ENCODE results near the gene TNKS1BP1.
"Not testable (repeated sequence)": the region's sequence is repeated elsewhere in the genome, so short reads cannot be mapped to it uniquely, and the experiment has no call there.

The TNKS1BP1 gene

DNA sequence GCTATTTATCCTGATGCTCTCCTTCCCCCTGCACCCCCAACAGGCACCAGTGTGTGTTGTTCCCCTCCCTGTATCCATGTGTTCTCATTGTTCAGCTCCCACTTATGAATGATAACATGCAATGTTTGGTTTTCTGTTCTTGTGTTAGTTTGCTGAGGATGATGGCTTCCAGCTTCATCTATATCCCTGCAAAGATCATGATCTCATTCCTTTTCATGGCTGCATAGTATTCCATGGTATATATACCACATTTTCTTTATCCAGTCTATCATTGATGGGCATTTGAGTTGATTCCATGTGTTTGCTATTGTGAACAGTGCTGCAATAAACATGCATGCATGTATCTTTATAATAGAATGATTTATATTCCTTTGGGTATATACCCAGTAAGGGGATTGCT, 36.7 kb upstream of the TNKS1BP1 start:
- H3K27ac ChIP-seq (ENCODE audit: low read depth, low read length); H3K9ac ChIP-seq (ENCODE audit: low read length); H3K4me1 ChIP-seq (ENCODE audit: insufficient read depth, low read length); H3K27me3 ChIP-seq (ENCODE audit: control insufficient read depth in 1 of 2, insufficient read depth in 2 of 2, low read length in 2 of 2); H3K36me3 ChIP-seq (ENCODE audit: insufficient read depth, low read length); H3K9me3 ChIP-seq (ENCODE audit: low read length); H3K4me3 ChIP-seq (ENCODE audit: low read depth in 1 of 2, low read length in 2 of 2): not testable (repeated sequence)

DNA sequence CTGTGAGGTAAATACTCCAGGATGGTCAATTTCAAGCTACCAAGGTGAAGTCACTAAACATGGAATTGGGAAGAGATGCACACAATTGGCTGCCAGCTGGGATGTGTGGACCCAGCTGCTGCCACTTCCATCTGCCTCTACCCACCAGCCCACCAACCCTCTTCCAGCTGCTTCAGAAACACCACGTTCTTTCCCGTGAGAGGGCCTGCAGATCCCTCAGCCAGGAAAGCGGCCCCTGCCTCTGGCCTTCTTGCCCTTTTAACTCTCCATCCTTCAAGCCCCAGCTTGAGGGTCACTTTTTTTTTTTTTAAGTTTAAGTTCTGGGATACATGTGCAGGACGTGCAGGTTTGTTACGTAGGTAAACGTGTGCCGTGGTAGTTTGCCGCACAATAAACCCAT, 36.2 kb upstream of the TNKS1BP1 start:
- Histone ChIP-seq H3K4me3 (ENCODE audit: low read depth in 1 of 2, low read length in 2 of 2) (no peak overlapping the region), H3K36me3 (ENCODE audit: insufficient read depth, low read length) (no peaks in the 10 kb centered on the region), H3K9ac (ENCODE audit: low read length) (no peak overlapping the region), H3K9me3 (ENCODE audit: low read length) (peaks cover 4% of the 10 kb centered on the region), H3K27ac (ENCODE audit: low read depth, low read length) (no peak overlapping the region), H3K27me3 (ENCODE audit: control insufficient read depth in 1 of 2, insufficient read depth in 2 of 2, low read length in 2 of 2) (no peaks in the 10 kb centered on the region), H3K4me1 (ENCODE audit: insufficient read depth, low read length) (peaks cover 4% of the 10 kb centered on the region)

DNA sequence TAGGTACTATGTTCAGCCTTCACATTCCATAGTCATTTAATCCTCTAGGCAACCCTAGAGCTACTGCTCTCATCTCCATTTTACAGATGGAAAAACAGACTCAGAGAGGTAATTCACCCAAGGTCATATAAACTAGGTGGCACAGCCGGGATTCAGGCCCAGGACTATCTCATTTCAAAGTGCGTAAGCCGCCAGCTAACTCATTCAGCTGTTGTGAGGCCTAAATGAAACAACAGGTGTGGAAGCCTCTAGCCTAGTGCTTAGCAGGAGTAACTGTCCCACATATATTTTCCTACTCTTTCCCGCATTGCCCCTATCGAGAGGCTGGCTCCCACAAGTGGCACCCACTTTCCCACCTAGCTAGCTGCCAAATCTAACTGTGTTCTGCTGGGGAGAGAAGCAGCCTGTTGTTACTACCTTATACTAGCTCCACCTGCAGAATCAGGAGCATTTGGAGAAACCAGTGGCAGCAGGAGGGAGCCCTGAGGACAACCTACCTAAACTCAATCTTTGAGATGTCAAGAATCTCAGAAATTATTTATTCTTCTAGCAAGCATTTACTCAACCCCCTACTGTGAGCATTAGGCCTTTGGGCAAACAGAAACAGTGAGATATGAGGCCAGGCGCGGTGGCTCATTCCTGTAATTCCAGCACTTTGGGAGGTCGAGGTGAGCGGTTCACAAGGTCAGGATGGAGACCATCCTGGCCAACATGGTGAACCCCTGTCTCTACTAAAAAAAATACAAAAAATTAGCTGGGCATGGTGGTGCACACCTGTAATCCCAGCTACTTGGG, 35.3 kb upstream of the TNKS1BP1 start:
- Histone ChIP-seq H3K9ac (ENCODE audit: low read length) (no peak overlapping the region), H3K9me3 (ENCODE audit: low read length) (peaks cover 4% of the 10 kb centered on the region), H3K27me3 (ENCODE audit: control insufficient read depth in 1 of 2, insufficient read depth in 2 of 2, low read length in 2 of 2) (no peaks in the 10 kb centered on the region), H3K4me3 (ENCODE audit: low read depth in 1 of 2, low read length in 2 of 2) (no peak overlapping the region), H3K36me3 (ENCODE audit: insufficient read depth, low read length) (no peaks in the 10 kb centered on the region), H3K27ac (ENCODE audit: low read depth, low read length) (no peak overlapping the region), H3K4me1 (ENCODE audit: insufficient read depth, low read length) (peaks cover 4% of the 10 kb centered on the region)

DNA sequence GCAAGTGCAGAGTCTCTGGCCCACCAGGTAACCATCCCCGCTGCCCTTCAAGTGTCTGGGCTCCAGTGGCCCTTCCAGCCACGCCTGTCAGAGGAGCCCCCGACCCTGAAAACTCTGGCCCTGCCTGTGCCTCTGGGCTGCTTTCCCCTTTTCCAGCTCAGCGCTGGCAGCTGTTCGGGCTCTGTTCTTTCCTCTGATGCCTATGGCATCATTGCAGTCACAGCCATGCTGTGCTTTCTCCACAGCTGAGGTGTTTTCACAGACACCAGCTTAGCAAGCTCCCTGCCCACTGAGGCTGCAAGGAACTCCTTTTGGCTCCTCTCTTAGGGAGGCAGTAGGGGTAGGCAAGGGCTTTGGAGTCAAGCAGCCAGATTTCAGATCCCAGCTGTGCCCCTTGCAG, 34.6 kb upstream of the TNKS1BP1 start:
- H3K9ac ChIP-seq (ENCODE audit: low read length): no peak overlapping the region
- no peaks in the 10 kb centered on the region for H3K36me3 ChIP-seq (ENCODE audit: insufficient read depth, low read length)
- H3K27me3 ChIP-seq (ENCODE audit: control insufficient read depth in 1 of 2, insufficient read depth in 2 of 2, low read length in 2 of 2): no peaks in the 10 kb centered on the region
- peaks cover 4% of the 10 kb centered on the region for H3K9me3 ChIP-seq (ENCODE audit: low read length)
- no peak overlapping the region for H3K27ac ChIP-seq (ENCODE audit: low read depth, low read length)
- no peak overlapping the region for H3K4me3 ChIP-seq (ENCODE audit: low read depth in 1 of 2, low read length in 2 of 2)
- H3K4me1 ChIP-seq (ENCODE audit: insufficient read depth, low read length): peaks cover 4% of the 10 kb centered on the region

DNA sequence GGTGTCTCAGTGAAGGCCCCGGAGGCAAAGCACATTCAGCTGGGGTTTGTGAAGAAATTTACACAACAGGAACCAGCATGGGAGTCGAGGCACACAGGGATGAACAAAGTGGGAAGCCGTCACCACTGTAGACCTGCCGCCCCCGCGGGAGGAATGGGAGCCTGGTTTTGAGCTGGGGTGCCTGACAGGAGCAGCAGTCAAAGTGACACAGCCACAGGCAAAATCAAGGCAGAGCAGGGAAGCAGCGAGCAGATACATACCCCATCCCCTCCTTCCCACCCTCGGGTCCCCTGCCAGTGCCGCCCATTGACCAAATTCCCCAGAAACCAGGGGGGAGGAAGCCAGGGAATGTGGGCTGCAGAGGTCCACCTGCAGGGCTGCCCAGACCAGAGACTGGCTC, 34.2 kb upstream of the TNKS1BP1 start:
- no peaks in the 10 kb centered on the region for H3K36me3 ChIP-seq (ENCODE audit: insufficient read depth, low read length)
- H3K9ac ChIP-seq (ENCODE audit: low read length): no peak overlapping the region
- H3K27me3 ChIP-seq (ENCODE audit: control insufficient read depth in 1 of 2, insufficient read depth in 2 of 2, low read length in 2 of 2): no peaks in the 10 kb centered on the region
- no peak overlapping the region for H3K4me3 ChIP-seq (ENCODE audit: low read depth in 1 of 2, low read length in 2 of 2)
- peaks cover 4% of the 10 kb centered on the region for H3K4me1 ChIP-seq (ENCODE audit: insufficient read depth, low read length)
- peaks cover 4% of the 10 kb centered on the region for H3K9me3 ChIP-seq (ENCODE audit: low read length)
- no peak overlapping the region for H3K27ac ChIP-seq (ENCODE audit: low read depth, low read length)

DNA sequence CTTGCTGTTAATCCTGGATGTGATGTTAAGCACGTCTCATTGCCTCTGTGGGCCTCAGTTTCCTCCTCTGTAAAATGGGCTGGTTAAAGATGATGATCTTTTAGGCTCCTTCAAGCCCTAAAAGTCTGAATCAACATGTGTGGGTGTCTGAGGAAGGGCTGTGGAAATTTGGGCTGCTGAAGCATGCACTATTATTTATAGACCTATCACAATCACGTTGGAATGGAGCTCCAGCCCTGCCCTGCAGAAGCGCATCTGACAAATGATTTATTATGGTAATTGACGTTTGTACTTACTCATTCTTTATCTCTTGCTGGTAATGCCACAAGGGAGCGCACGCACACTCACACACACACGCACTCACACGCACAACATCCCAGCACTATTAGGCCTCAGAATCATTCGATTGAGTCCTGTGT, 33.8 kb upstream of the TNKS1BP1 start:
- H3K27me3 ChIP-seq (ENCODE audit: control insufficient read depth in 1 of 2, insufficient read depth in 2 of 2, low read length in 2 of 2): no peaks in the 10 kb centered on the region
- H3K36me3 ChIP-seq (ENCODE audit: insufficient read depth, low read length): no peaks in the 10 kb centered on the region
- peaks cover 4% of the 10 kb centered on the region for H3K9me3 ChIP-seq (ENCODE audit: low read length)
- peaks cover 4% of the 10 kb centered on the region for H3K4me1 ChIP-seq (ENCODE audit: insufficient read depth, low read length)
- no peak overlapping the region for H3K4me3 ChIP-seq (ENCODE audit: low read depth in 1 of 2, low read length in 2 of 2)
- no peak overlapping the region for H3K9ac ChIP-seq (ENCODE audit: low read length)
- no peak overlapping the region for H3K27ac ChIP-seq (ENCODE audit: low read depth, low read length)

DNA sequence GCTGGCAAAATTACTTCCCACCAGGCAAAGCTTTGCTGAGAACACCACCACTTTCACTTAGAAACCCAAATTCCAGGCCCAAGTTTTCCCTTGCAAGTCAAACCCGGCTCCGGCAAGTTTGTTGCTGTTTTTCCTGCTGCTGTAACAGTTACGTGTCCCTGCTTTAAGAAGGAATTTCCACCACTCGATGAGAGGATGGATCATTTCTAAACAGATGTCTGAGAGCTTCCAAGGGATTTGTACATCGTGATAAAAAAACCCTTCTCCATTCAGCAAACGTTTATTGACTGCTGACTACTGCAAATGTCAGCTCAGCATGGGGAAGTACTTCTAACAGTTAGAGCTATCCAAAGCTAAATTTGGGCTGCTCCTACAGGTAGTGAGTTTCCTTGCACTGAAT, 33.1 kb upstream of the TNKS1BP1 start:
- H3K27ac ChIP-seq (ENCODE audit: low read depth, low read length): no peak overlapping the region

DNA sequence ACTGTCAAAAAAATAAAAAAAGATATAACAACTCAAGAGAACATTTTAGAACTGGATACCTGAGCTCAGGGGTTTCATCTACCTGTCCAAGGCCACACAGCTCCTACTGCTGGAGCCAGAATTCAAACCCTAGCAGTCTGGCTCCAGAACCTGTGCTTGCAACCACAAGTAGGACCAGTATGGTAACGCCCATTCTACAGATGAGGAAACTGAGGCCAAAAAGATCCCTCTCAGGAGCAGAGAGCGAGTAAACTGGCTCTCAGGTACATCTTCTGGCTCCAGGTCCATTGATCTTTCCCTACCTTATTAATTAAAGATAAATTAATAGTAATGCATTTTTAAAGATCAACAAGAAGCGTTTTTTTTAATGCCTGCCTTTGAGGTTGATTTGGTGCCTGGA, 32.6 kb upstream of the TNKS1BP1 start:
- Histone ChIP-seq H3K36me3 (ENCODE audit: insufficient read depth, low read length) (no peaks in the 10 kb centered on the region), H3K4me3 (ENCODE audit: low read depth in 1 of 2, low read length in 2 of 2) (no peak overlapping the region), H3K9me3 (ENCODE audit: low read length) (no peaks in the 10 kb centered on the region), H3K27ac (ENCODE audit: low read depth, low read length) (no peak overlapping the region), H3K9ac (ENCODE audit: low read length) (no peak overlapping the region), H3K4me1 (ENCODE audit: insufficient read depth, low read length) (peaks cover 4% of the 10 kb centered on the region), H3K27me3 (ENCODE audit: control insufficient read depth in 1 of 2, insufficient read depth in 2 of 2, low read length in 2 of 2) (no peaks in the 10 kb centered on the region)

More for the DNA sequence above, 33.1 kb upstream of the TNKS1BP1 start:
- H3K4me3 ChIP-seq (ENCODE audit: low read depth in 1 of 2, low read length in 2 of 2): no peak overlapping the region
- peaks cover 4% of the 10 kb centered on the region for H3K4me1 ChIP-seq (ENCODE audit: insufficient read depth, low read length)
- no peaks in the 10 kb centered on the region for H3K36me3 ChIP-seq (ENCODE audit: insufficient read depth, low read length)
- H3K27me3 ChIP-seq (ENCODE audit: control insufficient read depth in 1 of 2, insufficient read depth in 2 of 2, low read length in 2 of 2): no peaks in the 10 kb centered on the region
- no peak overlapping the region for H3K9ac ChIP-seq (ENCODE audit: low read length)
- H3K9me3 ChIP-seq (ENCODE audit: low read length): no peaks in the 10 kb centered on the region

DNA sequence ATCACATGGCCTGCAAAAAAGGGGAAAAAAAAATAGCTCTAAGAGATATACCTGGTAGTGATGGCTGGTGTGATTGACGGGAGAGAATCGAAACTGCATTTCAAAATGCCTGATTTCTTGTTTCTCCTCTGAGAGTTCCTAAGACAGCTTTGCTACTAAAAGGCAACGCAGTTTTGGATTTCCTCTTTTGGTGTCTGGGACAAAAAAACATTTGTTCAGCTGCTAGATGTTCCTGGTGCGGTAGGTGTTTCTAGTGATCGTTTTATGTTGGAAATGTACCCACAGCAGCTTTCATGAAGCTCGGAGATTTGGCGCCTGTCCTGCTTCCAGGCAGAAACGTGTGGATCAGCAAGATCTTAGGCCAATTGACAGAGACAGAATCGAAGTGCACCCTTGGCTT, 31.5 kb upstream of the TNKS1BP1 start:
- Histone ChIP-seq H3K27me3 (ENCODE audit: control insufficient read depth in 1 of 2, insufficient read depth in 2 of 2, low read length in 2 of 2) (no peaks in the 10 kb centered on the region), H3K4me3 (ENCODE audit: low read depth in 1 of 2, low read length in 2 of 2) (no peak overlapping the region), H3K36me3 (ENCODE audit: insufficient read depth, low read length) (no peaks in the 10 kb centered on the region), H3K9me3 (ENCODE audit: low read length) (no peaks in the 10 kb centered on the region), H3K9ac (ENCODE audit: low read length) (no peak overlapping the region), H3K4me1 (ENCODE audit: insufficient read depth, low read length) (peaks cover 4% of the 10 kb centered on the region), H3K27ac (ENCODE audit: low read depth, low read length) (no peak overlapping the region)

DNA sequence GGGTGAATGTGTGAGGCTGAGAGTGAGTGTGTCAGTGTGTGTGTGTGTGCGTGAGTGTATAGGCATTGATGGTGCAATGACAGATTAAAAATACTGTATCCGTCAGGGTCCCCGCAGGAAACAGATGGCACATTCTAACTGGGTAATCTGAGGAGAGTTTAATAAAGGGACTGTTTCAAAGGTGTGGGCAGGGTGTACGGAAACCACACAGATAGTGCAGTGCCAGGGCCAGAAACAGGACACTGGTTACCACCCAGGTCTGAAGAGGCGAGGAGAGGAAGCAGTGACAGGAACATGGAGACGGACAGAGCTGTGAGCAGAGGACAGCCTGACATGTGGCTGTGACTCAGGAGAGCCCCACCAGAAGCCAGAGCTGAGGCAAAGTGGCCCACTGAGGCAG, 29.9 kb upstream of the TNKS1BP1 start:
- Histone ChIP-seq H3K9ac (ENCODE audit: low read length) (no peak overlapping the region), H3K4me1 (ENCODE audit: insufficient read depth, low read length) (peaks cover 8% of the 10 kb centered on the region), H3K4me3 (ENCODE audit: low read depth in 1 of 2, low read length in 2 of 2) (no peak overlapping the region), H3K36me3 (ENCODE audit: insufficient read depth, low read length) (no peaks in the 10 kb centered on the region), H3K9me3 (ENCODE audit: low read length) (no peaks in the 10 kb centered on the region), H3K27ac (ENCODE audit: low read depth, low read length) (no peak overlapping the region), H3K27me3 (ENCODE audit: control insufficient read depth in 1 of 2, insufficient read depth in 2 of 2, low read length in 2 of 2) (no peaks in the 10 kb centered on the region)

DNA sequence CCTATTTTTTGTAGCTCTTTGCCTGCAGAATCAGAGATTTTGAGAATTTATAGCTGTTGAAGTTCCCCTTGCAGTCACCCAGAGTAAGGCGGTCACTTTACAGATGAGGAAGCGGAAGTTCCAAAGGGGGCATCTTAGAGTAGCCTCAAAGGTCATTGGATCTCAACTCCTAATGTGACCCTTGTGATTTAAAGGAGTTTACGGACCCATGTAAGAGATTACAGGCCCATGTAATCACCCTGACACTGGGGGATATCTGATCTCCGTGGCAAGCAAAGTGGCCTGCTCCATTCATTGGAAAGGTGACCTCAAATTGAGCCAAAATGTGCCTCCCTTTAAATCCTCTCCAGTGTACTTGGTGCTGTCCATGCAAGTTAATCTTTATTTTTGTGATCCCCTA, 29.1 kb upstream of the TNKS1BP1 start:
- no peaks in the 10 kb centered on the region for H3K36me3 ChIP-seq (ENCODE audit: insufficient read depth, low read length)
- H3K4me3 ChIP-seq (ENCODE audit: low read depth in 1 of 2, low read length in 2 of 2): no peak overlapping the region
- H3K27ac ChIP-seq (ENCODE audit: low read depth, low read length): no peak overlapping the region
- peaks cover 11% of the 10 kb centered on the region for H3K4me1 ChIP-seq (ENCODE audit: insufficient read depth, low read length)
- H3K9me3 ChIP-seq (ENCODE audit: low read length): no peaks in the 10 kb centered on the region
- no peaks in the 10 kb centered on the region for H3K27me3 ChIP-seq (ENCODE audit: control insufficient read depth in 1 of 2, insufficient read depth in 2 of 2, low read length in 2 of 2)
- no peak overlapping the region for H3K9ac ChIP-seq (ENCODE audit: low read length)

DNA sequence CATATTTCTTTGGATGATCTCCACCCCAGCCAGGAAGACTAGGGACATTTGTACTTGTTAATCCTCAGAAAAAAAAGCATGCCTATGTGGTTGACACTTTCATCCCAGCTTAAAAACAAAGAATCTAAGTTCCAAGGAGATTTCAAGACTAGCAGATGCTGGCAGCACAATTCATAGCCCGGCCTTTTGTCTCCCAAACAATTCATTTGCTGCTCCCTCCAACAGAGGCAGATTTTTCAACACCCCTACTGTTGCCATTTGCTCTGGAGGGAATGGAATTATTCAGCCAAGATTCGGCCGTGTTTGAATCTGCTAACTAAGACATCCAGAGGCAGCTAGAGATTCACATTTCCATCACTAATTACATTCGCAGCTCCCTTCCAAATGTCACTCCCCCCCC, 28.7 kb upstream of the TNKS1BP1 start:
- no peak overlapping the region for H3K27ac ChIP-seq (ENCODE audit: low read depth, low read length)
- no peaks in the 10 kb centered on the region for H3K36me3 ChIP-seq (ENCODE audit: insufficient read depth, low read length)
- H3K4me1 ChIP-seq (ENCODE audit: insufficient read depth, low read length): peaks cover 11% of the 10 kb centered on the region

More for the DNA sequence above, 28.7 kb upstream of the TNKS1BP1 start:
- Histone ChIP-seq H3K9me3 (ENCODE audit: low read length) (no peaks in the 10 kb centered on the region), H3K27me3 (ENCODE audit: control insufficient read depth in 1 of 2, insufficient read depth in 2 of 2, low read length in 2 of 2) (no peaks in the 10 kb centered on the region), H3K4me3 (ENCODE audit: low read depth in 1 of 2, low read length in 2 of 2) (no peak overlapping the region), H3K9ac (ENCODE audit: low read length) (no peak overlapping the region)
